Fibroblast of villous mesenchyme (primary cell): ENCODE results near the gene MAMDC4. TPM values are rescaled to one million over a fixed set of nuclear protein-coding genes. Genes with fewer than 3 reads are reported as not detected.
"Not testable (repeated sequence)": the region's sequence is repeated elsewhere in the genome, so short reads cannot be mapped to it uniquely, and the experiment has no call there.

Experiments
- DNase-seq: peaks from one replicate; pipeline ENCODE4 v3.0.0-alpha.2; 2010; ENCODE audit warnings: low read depth
- H3K4me3 ChIP-seq: 2 replicates; pipeline ENCODE4 v1.5.1; 2011; ENCODE audit warnings: low read depth, mild to moderate bottlenecking, low read length
- total RNA-seq: library from RNA; depleted of rRNA; stranded (reverse); fragments of >200 nt; gene quantifications from 2 replicates; pipeline ENCODE4 v1.2.3, GENCODE V29; 2012
- TF ChIP-seq, protein P1 (sequence below): IDR thresholded peaks from 2 replicates; pipeline ENCODE4 v1.5.1; 2012; ENCODE audit warnings: low read depth, mild to moderate bottlenecking, low read length; ENCODE audit not compliant: insufficient read depth

MAMDC4 gene
- total RNA-seq, 1 donor, result 3.0 TPM

DNA sequence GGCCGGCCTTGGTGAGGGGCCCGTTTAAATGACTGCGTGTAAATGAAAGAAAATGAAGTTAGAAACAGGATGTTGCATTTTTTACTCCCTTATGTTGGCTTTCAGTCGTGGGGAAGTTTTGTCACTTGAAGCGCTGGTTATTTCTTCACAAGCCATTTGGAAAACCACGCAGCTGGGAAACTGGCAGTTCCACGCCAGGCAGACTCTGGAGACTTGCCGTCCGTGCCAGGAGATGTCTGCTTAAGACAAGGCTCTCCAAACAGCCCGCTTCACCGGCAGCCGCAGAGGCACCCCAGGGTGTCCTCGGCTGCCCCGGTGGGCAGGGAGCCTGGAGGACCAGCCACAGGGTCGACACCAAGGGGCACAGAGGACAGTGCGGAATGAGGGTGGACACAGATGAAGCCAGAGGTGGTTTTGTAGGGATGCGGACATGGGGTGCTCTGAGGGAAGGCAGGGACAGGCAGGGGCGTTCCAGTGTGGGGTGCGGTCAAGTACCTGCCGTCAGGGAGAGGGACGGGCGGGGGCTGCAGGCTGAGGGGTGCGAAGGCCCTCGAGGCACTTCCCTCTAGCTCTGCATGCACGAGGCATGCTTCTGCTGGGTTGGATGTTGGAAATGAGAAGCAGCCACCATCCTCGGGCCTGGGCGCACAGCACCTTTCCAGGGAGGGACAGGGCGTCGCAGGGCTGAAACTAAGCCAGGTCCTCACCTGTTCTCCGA, 21.0 kb upstream of the MAMDC4 start:
- DNase-seq, result no peak
- H3K4me3 ChIP-seq, result no peak overlapping the region
- TF ChIP-seq, protein P1, sequence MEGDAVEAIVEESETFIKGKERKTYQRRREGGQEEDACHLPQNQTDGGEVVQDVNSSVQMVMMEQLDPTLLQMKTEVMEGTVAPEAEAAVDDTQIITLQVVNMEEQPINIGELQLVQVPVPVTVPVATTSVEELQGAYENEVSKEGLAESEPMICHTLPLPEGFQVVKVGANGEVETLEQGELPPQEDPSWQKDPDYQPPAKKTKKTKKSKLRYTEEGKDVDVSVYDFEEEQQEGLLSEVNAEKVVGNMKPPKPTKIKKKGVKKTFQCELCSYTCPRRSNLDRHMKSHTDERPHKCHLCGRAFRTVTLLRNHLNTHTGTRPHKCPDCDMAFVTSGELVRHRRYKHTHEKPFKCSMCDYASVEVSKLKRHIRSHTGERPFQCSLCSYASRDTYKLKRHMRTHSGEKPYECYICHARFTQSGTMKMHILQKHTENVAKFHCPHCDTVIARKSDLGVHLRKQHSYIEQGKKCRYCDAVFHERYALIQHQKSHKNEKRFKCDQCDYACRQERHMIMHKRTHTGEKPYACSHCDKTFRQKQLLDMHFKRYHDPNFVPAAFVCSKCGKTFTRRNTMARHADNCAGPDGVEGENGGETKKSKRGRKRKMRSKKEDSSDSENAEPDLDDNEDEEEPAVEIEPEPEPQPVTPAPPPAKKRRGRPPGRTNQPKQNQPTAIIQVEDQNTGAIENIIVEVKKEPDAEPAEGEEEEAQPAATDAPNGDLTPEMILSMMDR, result no peak

DNA sequence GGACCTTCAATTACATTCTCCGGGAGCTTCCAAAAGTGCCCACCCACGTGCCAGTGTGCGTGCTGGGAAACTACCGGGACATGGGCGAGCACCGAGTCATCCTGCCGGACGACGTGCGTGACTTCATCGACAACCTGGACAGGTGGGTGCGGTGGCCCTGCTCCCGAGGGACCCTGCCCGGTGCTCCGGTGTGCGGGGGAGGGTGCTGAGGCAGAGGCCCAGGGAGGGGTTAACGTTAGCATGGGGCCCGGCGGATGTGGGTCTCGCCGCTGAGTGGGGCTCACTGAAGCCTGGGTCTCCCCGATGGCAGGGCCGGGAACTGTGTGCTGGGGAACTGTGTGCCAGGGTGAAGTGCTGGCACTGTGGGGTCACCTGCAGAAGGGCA, 20.4 kb upstream of the MAMDC4 start:
- no peak overlapping the region for H3K4me3 ChIP-seq
- no peak for DNase-seq
- TF ChIP-seq, protein P1, result no peak

DNA sequence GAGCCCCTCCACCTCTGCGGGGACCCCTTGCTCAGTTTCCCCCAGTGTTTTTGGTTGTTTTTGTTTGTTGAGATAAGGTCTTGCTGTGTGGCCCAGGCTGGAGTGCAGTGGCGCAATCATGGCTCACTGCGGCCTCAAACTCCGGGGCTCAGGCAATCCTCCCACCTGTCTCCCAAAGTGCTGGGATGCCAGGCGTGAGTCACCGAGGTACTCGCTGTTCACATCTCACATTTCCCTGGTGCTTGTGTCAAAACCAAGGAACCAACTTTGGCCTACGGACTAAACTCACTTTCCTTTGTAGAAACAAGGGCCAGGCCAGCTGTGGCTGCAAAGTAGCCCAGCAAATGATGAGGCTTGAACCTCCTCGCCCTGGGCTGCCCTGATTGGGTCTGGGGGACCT, 19.6 kb upstream of the MAMDC4 start:
- TF ChIP-seq, protein P1, result no peak
- no peak overlapping the region for H3K4me3 ChIP-seq
- no peak for DNase-seq

DNA sequence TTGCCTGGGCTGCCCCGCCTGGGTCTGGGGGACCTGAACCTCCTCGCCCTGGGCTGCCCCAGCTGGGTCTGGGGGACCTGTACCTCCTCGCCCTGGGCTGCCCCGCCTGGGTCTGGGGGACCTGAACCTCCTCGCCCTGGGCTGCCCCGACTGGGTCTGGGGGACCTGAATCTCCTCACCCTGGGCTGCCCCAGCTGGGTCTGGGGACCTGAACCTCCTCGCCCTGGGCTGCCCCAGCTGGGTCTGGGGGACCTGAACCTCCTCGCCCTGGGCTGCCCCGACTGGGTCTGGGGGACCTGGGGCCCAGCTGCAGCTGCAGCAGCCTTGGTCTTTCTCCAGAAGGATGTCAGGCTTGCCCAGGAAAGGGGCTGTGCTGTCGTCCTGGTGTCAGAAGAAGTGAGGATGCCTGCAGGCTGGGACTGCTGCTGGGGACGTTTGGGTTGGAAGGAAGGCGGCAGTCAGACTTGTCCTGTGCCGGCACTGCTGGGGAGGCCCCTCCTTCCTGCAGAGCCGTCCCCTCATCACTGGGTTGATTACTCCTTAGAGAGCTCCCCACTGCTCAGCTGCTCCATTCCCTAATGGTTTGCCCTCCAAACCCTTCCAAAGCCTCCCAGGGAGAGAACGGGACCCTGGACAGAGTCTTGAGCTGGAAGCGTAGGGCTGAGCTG, 18.6 kb upstream of the MAMDC4 start:
- not testable (repeated sequence) for H3K4me3 ChIP-seq, DNase-seq

DNA sequence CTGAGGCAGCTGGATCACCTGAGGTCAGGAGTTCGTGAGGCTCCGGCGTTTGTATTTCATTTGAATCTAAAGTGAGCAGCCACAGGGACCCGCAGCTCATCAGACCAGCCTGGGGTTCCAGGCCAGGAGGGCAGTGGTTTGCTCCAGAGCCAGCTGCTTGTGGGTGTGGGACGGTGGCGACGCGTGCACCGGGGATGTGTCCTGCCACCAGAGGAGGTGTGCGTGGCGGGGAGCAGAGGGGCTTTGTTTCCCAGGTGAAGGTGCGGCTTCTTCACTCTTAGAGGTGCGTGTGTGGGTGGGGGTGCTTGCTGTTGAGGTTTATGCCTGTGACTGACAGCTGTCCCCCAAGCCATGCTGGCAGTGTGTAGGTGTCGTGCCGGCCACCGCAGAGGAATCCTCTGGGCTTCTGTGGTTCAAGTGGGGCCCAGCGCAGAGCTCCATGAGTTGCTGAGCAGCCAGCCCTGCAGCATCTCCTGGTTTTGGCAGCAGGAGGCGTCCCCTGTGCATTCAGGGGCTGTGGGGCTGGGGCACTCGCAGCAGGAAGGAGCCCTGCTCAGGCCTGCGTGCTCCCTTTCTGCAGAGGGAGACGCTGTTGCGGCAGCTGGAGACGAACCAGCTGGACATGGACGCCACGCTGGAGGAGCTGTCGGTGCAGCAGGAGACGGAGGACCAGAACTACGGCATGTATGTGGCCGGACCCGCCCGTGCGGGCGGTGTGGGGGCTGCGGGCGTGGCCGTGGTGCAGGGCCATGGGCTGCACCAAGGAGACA, 16.8 kb upstream of the MAMDC4 start:
- TF ChIP-seq, protein P1, result no peak
- no peak for DNase-seq
- H3K4me3 ChIP-seq, result no peak overlapping the region

DNA sequence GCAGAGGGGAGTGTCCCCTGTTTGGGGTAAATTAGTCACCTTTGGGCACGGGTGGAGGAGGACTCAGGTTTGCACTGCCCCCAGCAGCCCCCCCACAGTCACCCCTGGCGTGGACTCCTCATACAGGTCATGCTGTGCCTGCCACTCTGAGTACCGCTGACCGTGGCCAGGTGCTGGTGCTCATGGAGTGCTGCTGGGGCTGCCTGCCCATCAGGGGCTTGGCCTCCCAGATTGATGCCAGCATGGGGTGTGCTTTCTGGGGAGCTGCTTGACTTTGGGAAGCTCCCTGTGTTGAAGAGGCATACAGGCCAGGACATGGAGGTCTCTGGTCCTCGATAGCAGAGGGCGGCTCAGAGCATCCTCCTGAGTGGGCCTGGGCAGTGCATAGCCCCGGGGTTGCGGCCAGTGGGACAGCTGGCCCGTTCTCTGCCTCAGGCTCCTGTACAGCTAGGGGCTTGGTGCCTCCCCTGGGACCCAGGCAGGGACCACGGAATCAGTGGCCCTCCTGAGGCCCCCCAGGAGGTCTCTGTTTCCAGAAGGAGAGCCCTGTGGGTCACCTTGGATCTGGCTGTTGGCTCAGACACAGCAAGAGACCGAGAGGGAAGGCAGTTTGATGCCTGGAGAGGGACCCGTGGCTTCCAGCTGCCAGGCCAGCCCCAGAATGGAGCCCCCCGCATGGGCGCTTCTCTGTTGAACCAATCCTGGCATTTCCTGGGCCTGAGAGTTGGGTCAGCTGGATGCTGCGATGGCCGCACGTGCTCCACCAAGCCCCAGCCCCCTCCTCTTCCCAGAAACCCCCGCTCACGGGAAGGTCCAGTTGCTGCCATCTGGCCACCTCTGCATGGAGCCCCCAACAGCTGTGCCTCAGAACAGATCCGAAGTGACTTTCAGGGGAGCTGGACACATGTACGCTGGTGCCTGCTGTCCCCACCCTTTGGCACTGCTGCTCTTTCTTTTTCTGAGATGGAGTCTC, 15.9 kb upstream of the MAMDC4 start:
- H3K4me3 ChIP-seq, result no peak overlapping the region
- TF ChIP-seq, protein P1, result no peak
- no peak for DNase-seq
